ENCODE data around the gene PCDHGC3. TPM values are rescaled to one million over a fixed set of nuclear protein-coding genes. Genes with fewer than 3 reads are reported as not detected.

The PCDHGC3 gene
- total and polyA plus RNA-seq, 2 of the 13 experiments (the other 11 are each of a cell fraction or from before 2014, with no cell fraction given): 0.20 to 0.30 TPM

DNA sequence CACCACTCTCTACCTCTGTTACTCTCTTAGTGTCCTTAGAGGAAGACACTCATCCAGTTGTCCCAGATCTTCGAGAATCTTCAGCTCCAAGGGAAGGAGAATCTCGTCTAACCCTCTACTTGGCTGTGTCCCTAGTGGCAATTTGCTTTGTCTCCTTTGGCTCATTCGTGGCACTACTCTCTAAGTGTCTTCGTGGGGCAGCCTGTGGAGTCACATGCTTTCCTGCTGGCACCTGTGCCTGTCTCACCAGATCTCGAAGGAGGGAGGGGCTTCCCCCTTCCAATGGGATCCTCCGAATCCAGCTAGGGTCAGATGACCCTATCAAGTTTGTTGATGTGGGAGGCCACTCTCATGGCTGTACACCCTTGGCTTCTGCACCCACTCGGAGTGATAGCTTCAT is 11.4 kb downstream of the PCDHGC3 start:
- CTCF ChIA-PET (ENCODE audit: low intra/inter-chr PET ratio, low total read pairs): no interaction called here
- Histone ChIP-seq H3K9ac (ENCODE audit: insufficient read depth, low read depth, low read length) (no peak overlapping the region), H4K20me1 (ENCODE audit: insufficient read depth, low read length) (no peaks in the 10 kb centered on the region)

DNA sequence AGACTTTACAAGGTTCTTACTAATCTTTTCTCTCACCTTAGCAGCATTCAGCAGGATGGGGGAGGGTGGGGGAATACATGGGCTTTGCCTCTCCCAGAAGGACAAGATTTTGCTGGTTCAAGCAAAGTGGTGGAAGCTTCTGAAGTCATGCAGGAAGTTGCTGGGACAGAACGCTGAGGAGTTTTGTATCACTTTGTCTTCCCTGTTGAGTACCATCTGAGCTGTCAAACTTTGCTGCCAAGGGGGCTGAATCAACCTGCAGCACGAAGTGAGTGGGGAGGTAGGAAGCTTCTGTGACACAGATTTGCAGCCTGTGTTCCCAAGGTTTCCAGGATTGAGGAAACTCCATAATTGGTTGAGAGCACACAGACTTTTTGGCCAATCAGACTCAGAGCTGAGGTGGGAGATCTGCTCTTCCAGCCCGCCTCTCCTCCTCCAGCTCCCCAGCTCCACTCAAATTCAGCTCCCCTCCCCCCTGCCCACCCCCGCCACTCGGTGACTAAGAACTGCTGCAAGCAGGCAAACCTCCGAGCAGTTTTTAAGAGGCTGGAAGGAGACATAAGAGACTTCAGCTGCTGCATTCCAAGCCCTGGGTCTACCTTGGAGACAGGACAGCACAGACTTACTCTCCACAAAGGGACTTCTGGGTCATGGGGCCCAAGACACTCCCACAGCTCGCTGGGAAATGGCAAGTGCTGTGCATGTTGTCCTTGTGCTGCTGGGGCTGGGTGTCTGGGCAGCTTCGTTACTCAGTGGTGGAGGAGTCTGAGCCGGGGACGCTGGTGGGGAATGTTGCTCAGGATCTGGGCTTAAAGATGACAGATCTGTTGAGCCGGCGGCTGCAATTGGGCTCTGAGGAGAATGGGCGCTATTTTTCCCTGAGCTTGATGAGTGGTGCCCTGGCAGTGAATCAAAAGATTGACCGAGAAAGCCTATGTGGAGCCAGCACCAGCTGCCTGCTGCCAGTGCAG is 13.1 kb downstream of the PCDHGC3 start, which contains the start of gene PCDHGC5:
Gene PCDHGC5 (plus strand): TSS at position 491 of the 971 bp plus-strand sequence. CDS start 160 bp downstream, at position 651.
- FAIRE-seq (no peak), ATAC-seq (no peak), DNase-seq (ENCODE audit: low spot score) (no peak)
- ChIA-PET POLR2A (no interaction called here), CTCF (ENCODE audit: low intra/inter-chr PET ratio, low total read pairs) (no interaction called here)
- 33% methylated on average over 10 of the region's 14 CpGs for WGBS (ENCODE audit: low lambda C conversion rate)
- in situ Hi-C loops (cut with HindIII; ENCODE audit: extremely low pct_ligation_motif_present, low pct_unique_long_range_greater_than_20kb): no loop called here
- Histone ChIP-seq H3K27ac (ENCODE audit: extremely low read length, insufficient read depth, low read length) (no peak within 1 kb of the TSS), H3K9me3 (ENCODE audit: low read length) (no peaks in the 10 kb centered on the region), H3K79me2 (ENCODE audit: insufficient read depth, low read length) (no peaks in the 10 kb centered on the region), H2AFZ (ENCODE audit: low read length) (no peak within 1 kb of the TSS), H3K36me3 (replicated peaks in 1 of 2; ENCODE audit: control insufficient read depth in 1 of 2, insufficient read depth in 2 of 2, low read length in 2 of 2) (no peaks in the 10 kb centered on the region), H3K27me3 (ENCODE audit: control insufficient read depth in 1 of 2, insufficient read depth in 2 of 2, low read length in 2 of 2) (peaks cover 4 to 39% of the 10 kb centered on the region in 2 experiments), H4K20me1 (ENCODE audit: insufficient read depth, low read length) (no peaks in the 10 kb centered on the region), H3K4me3 (replicated peaks in 1 of 3; ENCODE audit: insufficient read depth in 1 of 3, low read depth in 2 of 3, low read length in 3 of 3) (no peak within 1 kb of the TSS), H3K4me2 (ENCODE audit: low read depth, low read length) (no peak within 1 kb of the TSS), H3K4me1 (ENCODE audit: insufficient read depth, low read length) (no peaks in the 10 kb centered on the region), H3K9ac (ENCODE audit: insufficient read depth, low read depth, low read length) (no peak within 1 kb of the TSS)
- no TSS peak for BruUV-seq (replicated peaks)
- intact Hi-C loops (cut with micrococcal nuclease; ENCODE audit: unreplicated experiment): no loop called here
- TF ChIP-seq ARNT (IDR thresholded peaks at IDR 0.05) (no peak), ZNF614 (CRISPR knock-in tag; IDR thresholded peaks at IDR 0.05; ENCODE audit: borderline replicate concordance) (no peak)
- TF ChIP-seq, protein P1, sequence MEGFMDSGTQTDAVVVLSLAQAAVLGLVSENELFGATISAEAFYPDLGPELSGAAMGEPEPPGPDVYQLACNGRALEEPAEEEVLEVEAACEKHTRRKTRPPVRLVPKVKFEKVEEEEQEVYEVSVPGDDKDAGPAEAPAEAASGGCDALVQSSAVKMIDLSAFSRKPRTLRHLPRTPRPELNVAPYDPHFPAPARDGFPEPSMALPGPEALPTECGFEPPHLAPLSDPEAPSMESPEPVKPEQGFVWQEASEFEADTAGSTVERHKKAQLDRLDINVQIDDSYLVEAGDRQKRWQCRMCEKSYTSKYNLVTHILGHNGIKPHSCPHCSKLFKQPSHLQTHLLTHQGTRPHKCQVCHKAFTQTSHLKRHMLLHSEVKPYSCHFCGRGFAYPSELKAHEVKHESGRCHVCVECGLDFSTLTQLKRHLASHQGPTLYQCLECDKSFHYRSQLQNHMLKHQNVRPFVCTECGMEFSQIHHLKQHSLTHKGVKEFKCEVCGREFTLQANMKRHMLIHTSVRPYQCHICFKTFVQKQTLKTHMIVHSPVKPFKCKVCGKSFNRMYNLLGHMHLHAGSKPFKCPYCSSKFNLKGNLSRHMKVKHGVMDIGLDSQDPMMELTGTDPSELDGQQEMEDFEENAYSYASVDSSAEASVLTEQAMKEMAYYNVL (CRISPR knock-in tag; IDR thresholded peaks at IDR 0.05; ENCODE audit: borderline replicate concordance): no peak
- TF ChIP-seq, protein P2, sequence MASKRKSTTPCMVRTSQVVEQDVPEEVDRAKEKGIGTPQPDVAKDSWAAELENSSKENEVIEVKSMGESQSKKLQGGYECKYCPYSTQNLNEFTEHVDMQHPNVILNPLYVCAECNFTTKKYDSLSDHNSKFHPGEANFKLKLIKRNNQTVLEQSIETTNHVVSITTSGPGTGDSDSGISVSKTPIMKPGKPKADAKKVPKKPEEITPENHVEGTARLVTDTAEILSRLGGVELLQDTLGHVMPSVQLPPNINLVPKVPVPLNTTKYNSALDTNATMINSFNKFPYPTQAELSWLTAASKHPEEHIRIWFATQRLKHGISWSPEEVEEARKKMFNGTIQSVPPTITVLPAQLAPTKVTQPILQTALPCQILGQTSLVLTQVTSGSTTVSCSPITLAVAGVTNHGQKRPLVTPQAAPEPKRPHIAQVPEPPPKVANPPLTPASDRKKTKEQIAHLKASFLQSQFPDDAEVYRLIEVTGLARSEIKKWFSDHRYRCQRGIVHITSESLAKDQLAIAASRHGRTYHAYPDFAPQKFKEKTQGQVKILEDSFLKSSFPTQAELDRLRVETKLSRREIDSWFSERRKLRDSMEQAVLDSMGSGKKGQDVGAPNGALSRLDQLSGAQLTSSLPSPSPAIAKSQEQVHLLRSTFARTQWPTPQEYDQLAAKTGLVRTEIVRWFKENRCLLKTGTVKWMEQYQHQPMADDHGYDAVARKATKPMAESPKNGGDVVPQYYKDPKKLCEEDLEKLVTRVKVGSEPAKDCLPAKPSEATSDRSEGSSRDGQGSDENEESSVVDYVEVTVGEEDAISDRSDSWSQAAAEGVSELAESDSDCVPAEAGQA (IDR thresholded peaks at IDR 0.05; ENCODE audit: low read depth): no peak
- TF ChIP-seq, protein P2 (CRISPR knock-in tag; IDR thresholded peaks at IDR 0.05; ENCODE audit: borderline replicate concordance): no peak

More for the DNA sequence above, 11.4 kb downstream of the PCDHGC3 start:
- no peak overlapping the region for H3K4me2 ChIP-seq (ENCODE audit: low read depth, low read length)
- H3K4me3 ChIP-seq (replicated peaks in 1 of 3; ENCODE audit: insufficient read depth in 1 of 3, low read depth in 2 of 3, low read length in 3 of 3): no peak overlapping the region
- no peaks in the 10 kb centered on the region for H3K79me2 ChIP-seq (ENCODE audit: insufficient read depth, low read length)
- peaks cover 3 to 33% of the 10 kb centered on the region in 2 experiments for H3K27me3 ChIP-seq (ENCODE audit: control insufficient read depth in 1 of 2, insufficient read depth in 2 of 2, low read length in 2 of 2)
- no peaks in the 10 kb centered on the region for H3K9me3 ChIP-seq (ENCODE audit: low read length)
- no TSS peak for BruUV-seq (replicated peaks)
- no peak for DNase-seq (ENCODE audit: low spot score)
- POLR2A ChIA-PET: no interaction called here
- no peak overlapping the region for H3K27ac ChIP-seq (ENCODE audit: extremely low read length, insufficient read depth, low read length)
- H3K4me1 ChIP-seq (ENCODE audit: insufficient read depth, low read length): no peaks in the 10 kb centered on the region
- no peak for ATAC-seq
- in situ Hi-C loops (cut with HindIII; ENCODE audit: extremely low pct_ligation_motif_present, low pct_unique_long_range_greater_than_20kb) (no loop called here), intact Hi-C loops (cut with micrococcal nuclease; ENCODE audit: unreplicated experiment) (no loop called here)
- TF ChIP-seq ZZZ3 (CRISPR knock-in tag; IDR thresholded peaks at IDR 0.05; ENCODE audit: borderline replicate concordance): no peak
- TF ChIP-seq YEATS4 (CRISPR knock-in tag; IDR thresholded peaks at IDR 0.05; ENCODE audit: borderline replicate concordance): no peak
- no peak for FAIRE-seq
- H2AFZ ChIP-seq (ENCODE audit: low read length): no peak overlapping the region
- H3K36me3 ChIP-seq (replicated peaks in 1 of 2; ENCODE audit: control insufficient read depth in 1 of 2, insufficient read depth in 2 of 2, low read length in 2 of 2): no peaks in the 10 kb centered on the region
- WGBS (ENCODE audit: low lambda C conversion rate): 5% methylated on average over 4 of the region's 7 CpGs
